HCT116 (cell line): Measurements from ENCODE around the gene SNX9.

ENCODE experiments used
- EZH2 ChIP-seq: fragments of 200-600 bp; sonication (generic); IDR thresholded peaks from 2 replicates; pipeline ENCODE4 v1.6.1; 2017; ENCODE audit warnings: antibody characterized with exemption, mixed run types
- POLR2A ChIP-seq: IDR thresholded peaks from 2 replicates; pipeline ENCODE4 v1.7.0; 2011; ENCODE audit warnings: borderline replicate concordance; ENCODE audit not compliant: insufficient read depth, insufficient read length; ENCODE audit errors: extremely low read depth
- YY1 ChIP-seq: IDR thresholded peaks from 2 replicates; pipeline ENCODE4 v1.6.1; 2011; ENCODE audit warnings: low read length, low read depth, moderate library complexity, mild to moderate bottlenecking; ENCODE audit not compliant: insufficient replicate concordance; ENCODE audit errors: extremely low read depth
- ZNF274 ChIP-seq: fragments of 200-500 bp; sonication (Bioruptor generic); IDR thresholded peaks from 2 replicates; pipeline ENCODE4 v1.6.1; 2014; ENCODE audit warnings: mild to moderate bottlenecking, low read depth, low read length, inconsistent platforms
- TF ChIP-seq, protein P1 (sequence below), 3 experiments: fragments of 200-600 bp in 1 of 3; sonication (generic) in 1 of 3; IDR thresholded peaks in 2 of 3; conservative IDR thresholded peaks in 1 of 3; 2 replicates each; pipeline ENCODE4 v1.5.1; 2012 to 2017; ENCODE audit warnings: low read depth in 2 of 3, low read length in 2 of 3, antibody characterized with exemption in 1 of 3, borderline replicate concordance in 1 of 3, control low read depth in 1 of 3, mild to moderate bottlenecking in 1 of 3, mixed read lengths in 1 of 3, mixed run types in 1 of 3, moderate library complexity in 1 of 3; ENCODE audit not compliant: insufficient read depth in 1 of 3

DNA sequence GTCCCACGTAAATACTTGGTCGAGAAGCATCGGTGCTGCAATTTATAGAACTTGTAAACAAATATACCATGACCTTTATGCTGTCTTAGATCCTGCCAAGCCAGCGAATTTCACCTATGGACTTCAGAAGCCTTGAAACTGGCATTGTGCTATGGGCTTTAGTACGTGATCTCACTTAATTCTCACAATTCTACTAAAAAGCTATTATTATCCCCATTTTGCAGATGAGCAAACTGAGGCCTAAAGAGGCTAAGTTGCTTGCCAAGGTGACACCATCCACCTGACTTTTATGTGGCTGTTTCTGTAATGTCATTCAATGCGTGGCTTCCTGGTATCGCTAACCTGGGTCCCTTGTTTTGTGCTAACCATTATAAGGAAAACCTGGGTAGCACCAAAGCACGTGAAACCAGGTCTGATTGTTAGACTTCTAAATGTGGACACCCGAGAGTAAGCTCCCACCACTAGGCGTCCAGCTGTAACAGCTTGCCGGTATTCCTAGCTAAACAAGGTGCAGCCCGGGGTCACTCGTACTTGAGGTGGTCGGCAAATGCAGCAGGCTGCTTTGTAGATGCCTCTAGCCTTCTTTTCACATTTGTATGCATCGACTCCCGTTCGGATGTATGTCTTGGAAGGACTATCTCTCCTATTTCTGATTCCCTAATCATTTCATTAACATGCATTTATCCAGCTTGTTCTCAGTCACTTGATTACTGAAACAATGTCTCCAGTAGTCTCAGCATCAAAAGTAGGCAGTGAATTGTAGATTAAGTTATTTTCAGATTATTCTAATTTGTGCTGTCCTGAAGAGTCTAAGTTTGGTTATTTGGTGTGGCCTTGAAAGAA is 159.7 kb downstream of the SNX9 start:
- TF ChIP-seq, protein P1, sequence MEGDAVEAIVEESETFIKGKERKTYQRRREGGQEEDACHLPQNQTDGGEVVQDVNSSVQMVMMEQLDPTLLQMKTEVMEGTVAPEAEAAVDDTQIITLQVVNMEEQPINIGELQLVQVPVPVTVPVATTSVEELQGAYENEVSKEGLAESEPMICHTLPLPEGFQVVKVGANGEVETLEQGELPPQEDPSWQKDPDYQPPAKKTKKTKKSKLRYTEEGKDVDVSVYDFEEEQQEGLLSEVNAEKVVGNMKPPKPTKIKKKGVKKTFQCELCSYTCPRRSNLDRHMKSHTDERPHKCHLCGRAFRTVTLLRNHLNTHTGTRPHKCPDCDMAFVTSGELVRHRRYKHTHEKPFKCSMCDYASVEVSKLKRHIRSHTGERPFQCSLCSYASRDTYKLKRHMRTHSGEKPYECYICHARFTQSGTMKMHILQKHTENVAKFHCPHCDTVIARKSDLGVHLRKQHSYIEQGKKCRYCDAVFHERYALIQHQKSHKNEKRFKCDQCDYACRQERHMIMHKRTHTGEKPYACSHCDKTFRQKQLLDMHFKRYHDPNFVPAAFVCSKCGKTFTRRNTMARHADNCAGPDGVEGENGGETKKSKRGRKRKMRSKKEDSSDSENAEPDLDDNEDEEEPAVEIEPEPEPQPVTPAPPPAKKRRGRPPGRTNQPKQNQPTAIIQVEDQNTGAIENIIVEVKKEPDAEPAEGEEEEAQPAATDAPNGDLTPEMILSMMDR (IDR thresholded peaks at IDR 0.05 in 2 of 3, conservative IDR thresholded peaks at IDR 0.05 in 1 of 3; ENCODE audit: borderline replicate concordance in 1 of 3, insufficient read depth in 1 of 3, low read depth in 2 of 3, low read length in 2 of 3), result peak in 2 of 3 experiments; percentile 34 to 41; a peak in 3 of 6 replicates
- TF ChIP-seq ZNF274 (no peak), EZH2 (no peak), YY1 (no peak), POLR2A (no peak)
